PC-3 (cell line): ENCODE data around the gene C4orf50.

ENCODE experiments used
- EZH2 ChIP-seq: fragments of 300-600 bp; sonication (generic); IDR thresholded peaks from one replicate; pipeline ENCODE4 v1.6.1; 2017; ENCODE audit warnings: antibody characterized with exemption, mild to moderate bottlenecking, low read length; ENCODE audit not compliant: unreplicated experiment
- TF ChIP-seq, protein P1 (sequence below): fragments of 300-600 bp; sonication (generic); conservative IDR thresholded peaks from 2 replicates; pipeline ENCODE4 v1.5.1; 2017; ENCODE audit warnings: antibody characterized with exemption, low read depth, mild to moderate bottlenecking, low read length

DNA sequence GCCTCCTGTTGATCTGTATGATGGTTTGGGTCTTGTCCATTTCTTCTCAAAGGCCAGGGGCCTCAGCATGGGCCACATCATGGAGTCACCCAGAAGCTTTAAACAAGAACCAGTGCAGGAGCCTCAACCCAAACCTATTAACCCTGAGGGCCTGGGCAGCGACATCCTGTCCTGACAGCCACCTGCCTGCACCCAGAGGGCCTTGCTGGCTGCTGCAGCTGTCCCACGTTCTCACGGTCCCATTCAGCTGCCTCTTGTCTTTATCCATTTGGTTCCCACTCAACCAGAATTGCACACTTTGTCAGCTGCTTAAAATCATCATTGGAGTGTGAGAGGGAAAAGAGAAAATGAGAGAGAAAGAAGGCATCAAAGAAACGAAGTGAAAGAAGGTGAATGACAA is 21.6 kb downstream of the C4orf50 start:
- TF ChIP-seq, protein P1, sequence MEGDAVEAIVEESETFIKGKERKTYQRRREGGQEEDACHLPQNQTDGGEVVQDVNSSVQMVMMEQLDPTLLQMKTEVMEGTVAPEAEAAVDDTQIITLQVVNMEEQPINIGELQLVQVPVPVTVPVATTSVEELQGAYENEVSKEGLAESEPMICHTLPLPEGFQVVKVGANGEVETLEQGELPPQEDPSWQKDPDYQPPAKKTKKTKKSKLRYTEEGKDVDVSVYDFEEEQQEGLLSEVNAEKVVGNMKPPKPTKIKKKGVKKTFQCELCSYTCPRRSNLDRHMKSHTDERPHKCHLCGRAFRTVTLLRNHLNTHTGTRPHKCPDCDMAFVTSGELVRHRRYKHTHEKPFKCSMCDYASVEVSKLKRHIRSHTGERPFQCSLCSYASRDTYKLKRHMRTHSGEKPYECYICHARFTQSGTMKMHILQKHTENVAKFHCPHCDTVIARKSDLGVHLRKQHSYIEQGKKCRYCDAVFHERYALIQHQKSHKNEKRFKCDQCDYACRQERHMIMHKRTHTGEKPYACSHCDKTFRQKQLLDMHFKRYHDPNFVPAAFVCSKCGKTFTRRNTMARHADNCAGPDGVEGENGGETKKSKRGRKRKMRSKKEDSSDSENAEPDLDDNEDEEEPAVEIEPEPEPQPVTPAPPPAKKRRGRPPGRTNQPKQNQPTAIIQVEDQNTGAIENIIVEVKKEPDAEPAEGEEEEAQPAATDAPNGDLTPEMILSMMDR: no peak
- no peak for TF ChIP-seq EZH2
